Caco-2 (cell line): ENCODE data around the gene LHX6. TPM values are rescaled to one million over a fixed set of nuclear protein-coding genes. Genes with fewer than 3 reads are reported as not detected.

Experiments used
- BruUV-seq: library from RNA; stranded (reverse); fragments of 400-500 nt; replicated peaks from 2 replicates; lab custom pipeline; 2021; lab: Mats Ljungman, UMichigan
- CTCF ChIA-PET: fragments of 300-600 bp; sonication (Branson Sonifier 250); formaldehyde crosslinking; loops from one replicate; lab custom pipeline; 2022; ENCODE audit warnings: antibody characterized with exemption; lab: Charles Lee
- POLR2A ChIA-PET: fragments of 300-600 bp; sonication (Branson Sonifier 250); formaldehyde crosslinking; loops from one replicate; lab custom pipeline; 2022; ENCODE audit warnings: antibody characterized with exemption; lab: Charles Lee
- DNase-seq, 2 experiments: peaks; one replicate each; pipeline versions ENCODE4 v3.0.0 to v3.0.0-alpha.2; 2020 to 2022
- H3K27me3 ChIP-seq: replicated peaks from 2 replicates; pipeline ENCODE4 v1.6.0; 2011; ENCODE audit warnings: low read length; ENCODE audit not compliant: control insufficient read depth, insufficient read depth
- H3K36me3 ChIP-seq: 2 replicates; pipeline ENCODE4 v1.5.1; 2011; ENCODE audit warnings: low read length; ENCODE audit not compliant: control insufficient read depth, insufficient read depth
- H3K4me1 ChIP-seq: fragments of 250-450 bp; sonication (Bioruptor Pico); 2 replicates; pipeline ENCODE4 v1.5.1; 2020; ENCODE audit warnings: mild to moderate bottlenecking
- H3K4me3 ChIP-seq: 2 replicates; pipeline ENCODE4 v1.5.1; 2011; ENCODE audit warnings: low read depth, mild to moderate bottlenecking, control low read depth, low read length
- H3K9me3 ChIP-seq: fragments of 250-450 bp; sonication (Bioruptor Pico); 2 replicates; pipeline ENCODE4 v1.5.1; 2020; ENCODE audit warnings: mild to moderate bottlenecking, moderate library complexity
- H3K27ac Mint-ChIP-seq: one replicate; pipeline ENCODE4 v1.8.0; 2022; ENCODE audit warnings: mixed read lengths; ENCODE audit not compliant: unreplicated experiment
- H3K27me3 Mint-ChIP-seq: one replicate; pipeline ENCODE4 v1.8.0; 2022; ENCODE audit warnings: mixed read lengths; ENCODE audit not compliant: insufficient read depth, unreplicated experiment
- H3K36me3 Mint-ChIP-seq: one replicate; pipeline ENCODE4 v1.8.0; 2022; ENCODE audit warnings: mild to moderate bottlenecking, mixed read lengths; ENCODE audit not compliant: insufficient read depth, unreplicated experiment
- H3K4me1 Mint-ChIP-seq: one replicate; pipeline ENCODE4 v1.8.0; 2022; ENCODE audit warnings: low read depth, mixed read lengths; ENCODE audit not compliant: unreplicated experiment
- H3K4me3 Mint-ChIP-seq: one replicate; pipeline ENCODE4 v1.8.0; 2022; ENCODE audit warnings: mild to moderate bottlenecking, moderate library complexity, mixed read lengths; ENCODE audit not compliant: unreplicated experiment
- H3K9me3 Mint-ChIP-seq: one replicate; pipeline ENCODE4 v1.8.0; 2022; ENCODE audit warnings: mixed read lengths; ENCODE audit not compliant: unreplicated experiment
- intact Hi-C: fragments of 100-400 bp; cut with micrococcal nuclease; formaldehyde crosslinking; loops from one replicate; pipeline ENCODE4 v1.10.0; 2022; ENCODE audit not compliant: unreplicated experiment
- total RNA-seq: library from RNA; stranded (reverse); gene quantifications from 2 replicates; pipeline ENCODE4 v1.2.3, GENCODE V29; 2022
- TF ChIP-seq, protein P1 (sequence below), 2 experiments: fragments of 200-600 bp in 1 of 2; IDR thresholded peaks; 1 replicate in 1 of 2; 2 replicates in 1 of 2; pipeline versions ENCODE4 v1.5.1 to v1.8.0; 2011 to 2022; ENCODE audit warnings: antibody characterized with exemption in 1 of 2, control low read depth in 1 of 2, inconsistent platforms in 1 of 2, low read depth in 1 of 2, low read length in 1 of 2, mild to moderate bottlenecking in 1 of 2, moderate library complexity in 1 of 2; ENCODE audit not compliant: insufficient read depth in 1 of 2, severe bottlenecking in 1 of 2, unreplicated experiment in 1 of 2

Gene LHX6
- total RNA-seq, 1 experiment from 2014 or later = 6.1 TPM

DNA sequence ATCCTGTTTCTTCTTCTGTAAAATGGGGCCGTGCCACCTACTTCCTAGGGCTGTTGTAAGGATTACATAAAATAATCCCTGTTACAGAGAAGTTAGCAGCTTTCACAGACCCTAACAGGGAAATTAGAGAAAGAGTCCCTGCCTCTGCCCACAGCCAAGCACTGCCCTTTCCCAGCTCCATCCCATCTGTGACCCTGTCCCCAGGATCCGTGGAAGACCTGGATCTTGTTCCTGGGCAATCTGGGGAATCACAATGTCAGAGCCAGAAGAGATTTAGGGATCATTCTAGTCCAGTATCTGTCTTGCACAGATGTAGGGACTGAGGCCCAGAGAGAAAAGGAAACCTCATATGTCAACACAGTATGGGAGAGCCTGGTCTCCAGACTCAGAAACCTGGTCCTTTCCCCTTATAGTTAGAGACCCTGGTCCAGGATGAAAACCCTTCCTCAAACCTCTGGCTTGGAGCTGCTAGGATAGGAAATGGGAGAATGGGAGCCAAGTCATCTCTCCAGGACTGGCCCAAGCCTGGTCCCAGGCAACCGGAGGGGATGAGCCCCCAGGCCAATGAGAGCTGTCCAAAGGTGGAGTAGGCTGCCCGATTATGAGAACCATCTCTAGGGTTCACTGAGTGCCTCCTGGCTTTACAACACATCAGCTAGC lies 12.5 kb downstream of the LHX6 start:
- Histone ChIP-seq H3K36me3 (no peaks in the 10 kb centered on the region), H3K9me3 (no peaks in the 10 kb centered on the region), H3K4me3 (no peak overlapping the region), H3K27me3 (no peaks in the 10 kb centered on the region), H3K4me1 (peaks cover 10% of the 10 kb centered on the region; the same call in 1 of the 2 replicates)
- DNase-seq = no peak
- ChIA-PET CTCF (interaction anchor here (1.2 kb wide), 1 partner anchor 93 kb away, joined by 3 read pairs; no protein-coding TSS in a partner anchor), POLR2A (no interaction called here)
- TF ChIP-seq, protein P1, sequence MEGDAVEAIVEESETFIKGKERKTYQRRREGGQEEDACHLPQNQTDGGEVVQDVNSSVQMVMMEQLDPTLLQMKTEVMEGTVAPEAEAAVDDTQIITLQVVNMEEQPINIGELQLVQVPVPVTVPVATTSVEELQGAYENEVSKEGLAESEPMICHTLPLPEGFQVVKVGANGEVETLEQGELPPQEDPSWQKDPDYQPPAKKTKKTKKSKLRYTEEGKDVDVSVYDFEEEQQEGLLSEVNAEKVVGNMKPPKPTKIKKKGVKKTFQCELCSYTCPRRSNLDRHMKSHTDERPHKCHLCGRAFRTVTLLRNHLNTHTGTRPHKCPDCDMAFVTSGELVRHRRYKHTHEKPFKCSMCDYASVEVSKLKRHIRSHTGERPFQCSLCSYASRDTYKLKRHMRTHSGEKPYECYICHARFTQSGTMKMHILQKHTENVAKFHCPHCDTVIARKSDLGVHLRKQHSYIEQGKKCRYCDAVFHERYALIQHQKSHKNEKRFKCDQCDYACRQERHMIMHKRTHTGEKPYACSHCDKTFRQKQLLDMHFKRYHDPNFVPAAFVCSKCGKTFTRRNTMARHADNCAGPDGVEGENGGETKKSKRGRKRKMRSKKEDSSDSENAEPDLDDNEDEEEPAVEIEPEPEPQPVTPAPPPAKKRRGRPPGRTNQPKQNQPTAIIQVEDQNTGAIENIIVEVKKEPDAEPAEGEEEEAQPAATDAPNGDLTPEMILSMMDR (IDR thresholded peaks at IDR 0.05; ENCODE audit: insufficient read depth in 1 of 2, low read depth in 1 of 2, low read length in 1 of 2, severe bottlenecking in 1 of 2, unreplicated experiment in 1 of 2) = no peak
- H3K4me1 Mint-ChIP-seq = peaks cover 7% of the 10 kb centered on the region
- H3K4me3 Mint-ChIP-seq = no peak overlapping the region
- H3K27ac Mint-ChIP-seq = no peak overlapping the region
- H3K27me3 Mint-ChIP-seq = peaks cover 3% of the 10 kb centered on the region
- no peaks in the 10 kb centered on the region for H3K9me3 Mint-ChIP-seq
- BruUV-seq = no TSS peak
- H3K36me3 Mint-ChIP-seq = no peaks in the 10 kb centered on the region
- intact Hi-C loops = no loop called here

DNA sequence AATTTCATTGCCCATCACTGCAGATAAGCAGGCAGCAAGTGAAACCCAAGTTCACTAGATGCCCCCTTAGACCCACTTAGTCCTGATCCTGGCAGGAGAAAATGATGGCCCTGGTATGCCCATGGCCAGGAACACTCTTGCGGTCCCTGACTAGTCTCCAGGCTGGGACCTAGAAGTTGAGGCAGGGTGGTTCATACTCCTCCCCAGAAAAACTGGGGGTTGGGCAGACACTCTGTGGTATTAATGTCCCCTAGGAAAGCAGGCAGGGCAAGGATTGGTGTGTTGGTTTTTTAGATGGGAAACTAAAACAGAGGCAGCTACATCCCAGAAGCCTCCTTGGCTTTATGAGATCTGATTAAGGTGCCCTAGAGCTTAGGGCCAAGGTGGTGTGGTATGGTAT lies 13.1 kb downstream of the LHX6 start:
- Mint-ChIP-seq H3K4me1 (peaks cover 7% of the 10 kb centered on the region), H3K27me3 (peaks cover 3% of the 10 kb centered on the region), H3K36me3 (no peaks in the 10 kb centered on the region), H3K4me3 (no peak overlapping the region), H3K9me3 (no peaks in the 10 kb centered on the region), H3K27ac (no peak overlapping the region)
- DNase-seq = no peak
- intact Hi-C loops = loop anchor here (2.0 kb wide), 3 partner anchors 15 to 57 kb away; partner anchors contain the start of genes MORN5, MRRF, NDUFA8 and RBM18
- Histone ChIP-seq H3K27me3 (no peaks in the 10 kb centered on the region), H3K4me3 (no peak overlapping the region), H3K36me3 (no peaks in the 10 kb centered on the region), H3K9me3 (no peaks in the 10 kb centered on the region), H3K4me1 (peaks cover 10% of the 10 kb centered on the region; the same call in 1 of the 2 replicates)
- ChIA-PET POLR2A (no interaction called here), CTCF (interaction anchor here (1.2 kb wide), 1 partner anchor 92 kb away, joined by 3 read pairs; no protein-coding TSS in a partner anchor)
- TF ChIP-seq, protein P1 (IDR thresholded peaks at IDR 0.05; ENCODE audit: insufficient read depth in 1 of 2, low read depth in 1 of 2, low read length in 1 of 2, severe bottlenecking in 1 of 2, unreplicated experiment in 1 of 2) = no peak
- BruUV-seq = no TSS peak

DNA sequence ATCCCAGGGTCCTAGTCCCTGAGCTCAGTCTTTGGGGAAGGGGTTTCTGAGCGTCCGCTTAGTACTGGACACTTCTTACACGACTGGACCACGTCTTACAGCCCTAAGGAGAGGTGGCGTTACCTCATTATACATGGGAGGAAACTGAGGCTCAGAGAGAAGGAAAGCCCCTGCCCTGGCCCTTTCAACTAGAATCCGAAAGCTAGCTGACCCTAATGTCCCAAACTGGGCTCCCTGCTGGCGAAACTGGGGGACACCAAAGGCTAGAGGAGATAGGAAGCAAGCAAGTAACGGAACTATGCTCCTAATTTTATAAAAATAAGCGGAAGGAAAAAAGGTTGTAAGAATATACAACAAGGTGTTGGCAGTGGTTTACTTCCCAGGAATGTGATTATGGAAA lies 14.2 kb downstream of the LHX6 start:
- CTCF ChIA-PET = interaction anchor here (0.9 to 1.4 kb wide), 8 partner anchors 22 to 115 kb away, joined by 3 to 8 read pairs (median 5); partner anchors contain the start of genes MRRF and RBM18

More for the DNA sequence above, 14.2 kb downstream of the LHX6 start:
- intact Hi-C loops = loop anchor here (1.0 to 2.0 kb wide), 4 partner anchors 16 to 56 kb away; partner anchors contain the start of genes MORN5, MRRF, NDUFA8 and RBM18
- POLR2A ChIA-PET = interaction anchor here (0.6 to 1.5 kb wide), 2 partner anchors 15 to 50 kb away, joined by 4 to 24 read pairs; partner anchors contain the start of genes MRRF and RBM18
- no peaks in the 10 kb centered on the region for H3K36me3 ChIP-seq
- BruUV-seq = no TSS peak
- H3K27me3 Mint-ChIP-seq = peaks cover 3% of the 10 kb centered on the region
- no peak overlapping the region for H3K27ac Mint-ChIP-seq
- peak overlapping the region; percentile 78 for H3K4me3 Mint-ChIP-seq
- no peak for DNase-seq
- TF ChIP-seq, protein P1 (IDR thresholded peaks at IDR 0.05; ENCODE audit: insufficient read depth in 1 of 2, low read depth in 1 of 2, low read length in 1 of 2, severe bottlenecking in 1 of 2, unreplicated experiment in 1 of 2) = no peak
- H3K9me3 ChIP-seq = no peaks in the 10 kb centered on the region
- H3K4me1 Mint-ChIP-seq = peaks cover 7% of the 10 kb centered on the region
- H3K9me3 Mint-ChIP-seq = no peaks in the 10 kb centered on the region
- peak overlapping the region; percentile 72 for H3K4me3 ChIP-seq
- peaks cover 10% of the 10 kb centered on the region; the same call in 1 of the 2 replicates for H3K4me1 ChIP-seq
- H3K27me3 ChIP-seq = no peaks in the 10 kb centered on the region
- H3K36me3 Mint-ChIP-seq = no peaks in the 10 kb centered on the region
